Mammary epithelial cell (primary cell): ENCODE measurements around the gene NOC2L.

Source experiments
- CTCF ChIP-seq, 2 donors: IDR thresholded peaks in 1 of 2; conservative IDR thresholded peaks in 1 of 2; 2 replicates each; pipeline ENCODE4 v1.5.1; 2011 to 2012; ENCODE audit warnings: inconsistent platforms in 2 of 2, low read length in 2 of 2, mild to moderate bottlenecking in 2 of 2, control low read depth in 1 of 2, low read depth in 1 of 2; ENCODE audit not compliant: insufficient read depth in 1 of 2; ENCODE audit errors: extremely low read depth in 1 of 2
- EZH2 ChIP-seq: IDR thresholded peaks from 2 replicates; pipeline ENCODE4 v1.6.1; 2012; ENCODE audit warnings: low read length, inconsistent platforms, borderline replicate concordance

GRCh38 chr1:964691-965525 is 5.9 kb upstream of the NOC2L start:
- no peak for TF ChIP-seq CTCF (conservative IDR thresholded peaks at IDR 0.05 in 1 of 2, IDR thresholded peaks at IDR 0.05 in 1 of 2; ENCODE audit: extremely low read depth in 1 of 2, insufficient read depth in 1 of 2, low read depth in 1 of 2, low read length in 2 of 2)
- TF ChIP-seq EZH2 = no peak
